K562 (cell line): ENCODE data around the gene LRRC4C. TPM values are rescaled to one million over a fixed set of nuclear protein-coding genes. Genes with fewer than 3 reads are reported as not detected.

Experiments
- ATAC-seq: fragments of 200-7000 bp; cut with Tn5 transposase; 3 replicates; pipeline ENCODE4 v1.9.1; 2020; ENCODE audit warnings: moderate library complexity
- BruUV-seq: library from RNA; stranded (reverse); fragments of 400-500 nt; replicated peaks from 2 replicates; lab custom pipeline; 2021; lab: Mats Ljungman, UMichigan
- CTCF ChIA-PET: fragments of 300-600 bp; formaldehyde crosslinking; extraction: SDS; loops from one replicate; lab custom pipeline; 2021; ENCODE audit warnings: low intra/inter-chr PET ratio; lab: Yijun Ruan, JAX
- POLR2A ChIA-PET: fragments of 300-600, 350-650 bp; sonication (Branson Sonifier 250); formaldehyde crosslinking; extraction: SDS; loops from one replicate; lab custom pipeline; 2021; ENCODE audit warnings: antibody characterized with exemption, inconsistent platforms; lab: Yijun Ruan, JAX
- DNase-seq, 4 experiments: peaks; one replicate each; pipeline versions ENCODE4 v3.0.0 to v3.0.0-alpha.2; 2011 to 2018; ENCODE audit warnings: low spot score in 3 of 4, mixed read lengths in 3 of 4; ENCODE audit errors: extremely low read depth in 1 of 4
- FAIRE-seq: peaks from 2 replicates; lab custom pipeline; 2011; peaks lifted over from hg19 to GRCh38; lab: Jason Lieb, UNC
- H2AFZ ChIP-seq: 2 replicates; pipeline ENCODE4 v1.6.0; 2011; ENCODE audit warnings: low read depth, low read length, control low read depth, inconsistent platforms
- H3K27ac ChIP-seq: fragments of 200-600 bp; 3 replicates; pipeline ENCODE4 v1.8.0; 2011; ENCODE audit warnings: low read depth, mild to moderate bottlenecking, control low read depth, inconsistent platforms, low read length, moderate library complexity, mixed read lengths; ENCODE audit errors: extremely low read depth
- H3K27me3 ChIP-seq, 2 experiments: fragments of 300-600 bp in 1 of 2; 2 replicates in 1 of 2; 3 replicates in 1 of 2; pipeline versions ENCODE4 v1.6.0 to v1.8.0; 2011; ENCODE audit warnings: inconsistent platforms in 2 of 2, low read length in 2 of 2, mild to moderate bottlenecking in 1 of 2, mixed read lengths in 1 of 2, moderate library complexity in 1 of 2; ENCODE audit not compliant: control insufficient read depth in 2 of 2, insufficient read depth in 2 of 2
- H3K36me3 ChIP-seq: fragments of 300-600 bp; 3 replicates; pipeline ENCODE4 v1.8.0; 2011; ENCODE audit warnings: mild to moderate bottlenecking, low read length, inconsistent platforms; ENCODE audit not compliant: control insufficient read depth, insufficient read depth
- H3K4me1 ChIP-seq, 2 experiments: fragments of 200-600 bp in 1 of 2; replicated peaks in 1 of 2; 2 replicates in 1 of 2; 3 replicates in 1 of 2; pipeline versions ENCODE4 v1.5.1 to v1.8.0; 2011; ENCODE audit warnings: inconsistent platforms in 2 of 2, low read length in 2 of 2, mild to moderate bottlenecking in 1 of 2, mixed read lengths in 1 of 2, moderate library complexity in 1 of 2; ENCODE audit not compliant: control insufficient read depth in 2 of 2, insufficient read depth in 2 of 2
- H3K4me2 ChIP-seq: 2 replicates; pipeline ENCODE4 v1.6.1; 2011; ENCODE audit warnings: low read length, control low read depth, inconsistent platforms, mixed read lengths; ENCODE audit not compliant: insufficient read depth
- H3K4me3 ChIP-seq: fragments of 200-600 bp; sonication (generic), shearing (Covaris generic); 2 replicates; pipeline ENCODE4 v1.5.1; 2016; ENCODE audit warnings: control low read depth, inconsistent platforms
- H3K79me2 ChIP-seq: fragments of 200-600 bp; 3 replicates; pipeline ENCODE4 v1.8.0; 2011; ENCODE audit warnings: low read length, inconsistent platforms; ENCODE audit not compliant: control insufficient read depth, insufficient read depth
- H3K9ac ChIP-seq, 2 experiments: 2 replicates each; pipeline versions ENCODE4 v1.6.0 to v1.6.1; 2011; ENCODE audit warnings: low read depth in 2 of 2, low read length in 2 of 2, control low read depth in 1 of 2, inconsistent platforms in 1 of 2, mild to moderate bottlenecking in 1 of 2, mixed read lengths in 1 of 2; ENCODE audit not compliant: insufficient read depth in 1 of 2
- H3K9me1 ChIP-seq: one replicate; pipeline ENCODE4 v1.6.0; 2011; ENCODE audit warnings: inconsistent platforms, mild to moderate bottlenecking, low read length, moderate library complexity; ENCODE audit not compliant: control insufficient read depth, insufficient read depth
- H3K9me3 ChIP-seq: replicated peaks from 2 replicates; pipeline ENCODE4 v1.5.1; 2011; ENCODE audit warnings: low read depth, low read length, inconsistent platforms; ENCODE audit not compliant: control insufficient read depth, insufficient read depth
- H4K20me1 ChIP-seq: replicated peaks from 2 replicates; pipeline ENCODE4 v1.6.1; 2011; ENCODE audit warnings: low read length, inconsistent platforms, mixed read lengths; ENCODE audit not compliant: control insufficient read depth, insufficient read depth
- GABPB1 ChIP-seq: sonication (generic); formaldehyde crosslinking; IDR thresholded peaks from 2 replicates; pipeline ENCODE4 v1.8.0; 2022; ENCODE audit warnings: mild to moderate bottlenecking, missing genetic modification reagents
- HNRNPK ChIP-seq: fragments of 200-400 bp; formaldehyde crosslinking; IDR thresholded peaks from one replicate; pipeline ENCODE4 v1.6.1; 2018; ENCODE audit warnings: mild to moderate bottlenecking, low read depth, low read length; ENCODE audit not compliant: poor library complexity, severe bottlenecking
- MIER1 ChIP-seq: fragments of 450-650 bp; IDR thresholded peaks from 2 replicates; pipeline ENCODE4 v1.6.1; 2016; ENCODE audit warnings: antibody characterized with exemption, mild to moderate bottlenecking, low read depth
- RBM39 ChIP-seq: fragments of 200-400 bp; formaldehyde crosslinking; optimal IDR thresholded peaks from 2 replicates; pipeline ENCODE3; 2018; ENCODE audit warnings: low read depth, low read length
- SAFB2 ChIP-seq: fragments of 200-400 bp; formaldehyde crosslinking; IDR thresholded peaks from 2 replicates; pipeline ENCODE4 v1.6.1; 2018; ENCODE audit warnings: borderline replicate concordance, low read length, low read depth, moderate library complexity; ENCODE audit not compliant: severe bottlenecking
- TCF3 ChIP-seq: sonication (generic); formaldehyde crosslinking; IDR thresholded peaks from 2 replicates; pipeline ENCODE4 v1.4.0; 2020; ENCODE audit warnings: mild to moderate bottlenecking, missing genetic modification reagents
- ZNF311 ChIP-seq: fragments of 250-450 bp; sonication (Bioruptor Pico); IDR thresholded peaks from 2 replicates; pipeline ENCODE4 v1.4.0; 2020; ENCODE audit warnings: mild to moderate bottlenecking, moderate library complexity
- WGBS: fragments of 100-300 bp; shearing (Covaris generic); methylation state at CpG from one replicate; pipeline ENCODE4 v1.1.6; 2016; ENCODE audit warnings: low coverage, mixed read lengths; ENCODE audit not compliant: insufficient coverage; ENCODE audit errors: missing lambda C conversion rate; 5-methylcytosine and 5-hydroxymethylcytosine counted together
- in situ Hi-C: fragments of 300-500 bp; cut with MboI; formaldehyde crosslinking; loops from 4 replicates; pipeline ENCODE4 v1.15.0; 2018; ENCODE audit warnings: inconsistent platforms, mixed read lengths
- intact Hi-C: fragments of 100-400 bp; cut with micrococcal nuclease; formaldehyde crosslinking; loops from 2 replicates; pipeline ENCODE4 v1.14.2; 2022
- polyA plus RNA-seq, 8 experiments: library from polyadenylated mRNA; depleted of rRNA in 4 of 8; stranded (reverse) in 5 of 8; unstranded in 3 of 8; fragments of >200 nt; fragmentation: Nextera tagmentation in 2 of 8; fragmentation: Illumina TruSeq in 1 of 8; extraction: Ambion mirVana in 2 of 8; extraction: Trizol in 1 of 8; gene quantifications; 2 replicates each; pipeline versions ENCODE4 v1.2.1 to v1.2.3, GENCODE V29; 2011 to 2014; ENCODE audit warnings: inconsistent platforms in 1 of 8, missing spikeins in 1 of 8
- total RNA-seq, 7 experiments: library from RNA; depleted of rRNA in 6 of 7; stranded (reverse); fragments of >200 nt in 6 of 7; fragmentation: Illumina TruSeq in 2 of 7; extraction: Trizol in 2 of 7; gene quantifications; 2 replicates each; pipeline versions ENCODE4 v1.2.1 to v1.2.3, GENCODE V29; 2011 to 2021; ENCODE audit warnings: low replicate concordance in 1 of 7
- TF ChIP-seq, protein P1 (sequence below): fragments of 200-800 bp; sonication (Bioruptor generic); IDR thresholded peaks from 2 replicates; pipeline ENCODE4 v1.6.1; 2016; ENCODE audit warnings: missing genetic modification characterization, missing compliant biosample characterization

The LRRC4C gene
- total and polyA plus RNA-seq, 9 of the 15 experiments (the other 6 are each of a cell fraction or from before 2014, with no cell fraction given), result not detected

DNA sequence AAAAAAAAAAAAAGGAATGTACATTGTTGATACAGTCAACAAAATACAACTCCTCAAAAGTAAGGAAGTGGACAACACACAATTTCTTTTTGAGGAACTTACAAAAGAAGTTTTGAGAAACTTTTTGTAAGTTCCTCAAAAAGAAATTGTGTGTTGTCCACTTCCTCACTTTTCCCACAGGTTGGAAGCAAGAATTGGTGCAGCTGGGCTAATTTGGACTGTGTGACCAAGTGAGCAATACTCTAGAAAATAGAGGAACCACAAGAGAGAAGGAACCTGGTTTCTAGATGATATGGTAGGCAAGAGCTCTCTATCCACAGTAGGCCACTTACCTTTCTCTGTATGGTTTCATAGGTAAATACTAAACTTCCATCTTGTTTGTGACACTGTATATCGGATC lies 1053.8 kb downstream of the LRRC4C start (continued):
- TF ChIP-seq GABPB1 (CRISPR knock-in tag), result no peak

DNA sequence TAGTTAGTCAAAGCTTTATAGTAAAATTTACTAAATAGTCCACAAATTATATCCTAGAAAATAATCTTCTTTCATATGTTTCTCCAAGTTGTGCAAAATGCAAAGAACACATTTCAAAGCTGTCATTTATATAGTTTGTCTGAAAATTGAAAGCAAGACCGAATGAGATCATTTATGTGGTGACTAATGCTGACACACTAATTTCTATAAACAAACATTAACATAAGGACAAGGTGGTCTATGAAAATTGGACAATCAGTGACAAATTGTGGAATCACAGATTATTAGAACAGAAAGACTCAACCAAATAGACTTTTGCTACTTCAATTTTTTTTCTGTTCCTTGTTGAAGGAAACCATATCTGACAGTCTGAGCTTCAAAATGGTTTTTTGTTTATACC lies 1056.1 kb downstream of the LRRC4C start:
- Histone ChIP-seq H3K27me3 (no peaks in the 10 kb centered on the region), H2AFZ (no peak overlapping the region), H3K79me2 (no peaks in the 10 kb centered on the region), H3K9me3 (no peaks in the 10 kb centered on the region), H4K20me1 (no peaks in the 10 kb centered on the region), H3K4me1 (no peaks in the 10 kb centered on the region), H3K36me3 (no peaks in the 10 kb centered on the region), H3K9ac (no peak overlapping the region), H3K4me2 (no peak overlapping the region), H3K27ac (no peak overlapping the region), H3K4me3 (no peak overlapping the region), H3K9me1 (no peaks in the 10 kb centered on the region)
- BruUV-seq, result no TSS peak
- no peak for FAIRE-seq
- in situ Hi-C loops, result no loop called here
- no peak for TF ChIP-seq RBM39
- no peak for TF ChIP-seq SAFB2
- TF ChIP-seq, protein P1, sequence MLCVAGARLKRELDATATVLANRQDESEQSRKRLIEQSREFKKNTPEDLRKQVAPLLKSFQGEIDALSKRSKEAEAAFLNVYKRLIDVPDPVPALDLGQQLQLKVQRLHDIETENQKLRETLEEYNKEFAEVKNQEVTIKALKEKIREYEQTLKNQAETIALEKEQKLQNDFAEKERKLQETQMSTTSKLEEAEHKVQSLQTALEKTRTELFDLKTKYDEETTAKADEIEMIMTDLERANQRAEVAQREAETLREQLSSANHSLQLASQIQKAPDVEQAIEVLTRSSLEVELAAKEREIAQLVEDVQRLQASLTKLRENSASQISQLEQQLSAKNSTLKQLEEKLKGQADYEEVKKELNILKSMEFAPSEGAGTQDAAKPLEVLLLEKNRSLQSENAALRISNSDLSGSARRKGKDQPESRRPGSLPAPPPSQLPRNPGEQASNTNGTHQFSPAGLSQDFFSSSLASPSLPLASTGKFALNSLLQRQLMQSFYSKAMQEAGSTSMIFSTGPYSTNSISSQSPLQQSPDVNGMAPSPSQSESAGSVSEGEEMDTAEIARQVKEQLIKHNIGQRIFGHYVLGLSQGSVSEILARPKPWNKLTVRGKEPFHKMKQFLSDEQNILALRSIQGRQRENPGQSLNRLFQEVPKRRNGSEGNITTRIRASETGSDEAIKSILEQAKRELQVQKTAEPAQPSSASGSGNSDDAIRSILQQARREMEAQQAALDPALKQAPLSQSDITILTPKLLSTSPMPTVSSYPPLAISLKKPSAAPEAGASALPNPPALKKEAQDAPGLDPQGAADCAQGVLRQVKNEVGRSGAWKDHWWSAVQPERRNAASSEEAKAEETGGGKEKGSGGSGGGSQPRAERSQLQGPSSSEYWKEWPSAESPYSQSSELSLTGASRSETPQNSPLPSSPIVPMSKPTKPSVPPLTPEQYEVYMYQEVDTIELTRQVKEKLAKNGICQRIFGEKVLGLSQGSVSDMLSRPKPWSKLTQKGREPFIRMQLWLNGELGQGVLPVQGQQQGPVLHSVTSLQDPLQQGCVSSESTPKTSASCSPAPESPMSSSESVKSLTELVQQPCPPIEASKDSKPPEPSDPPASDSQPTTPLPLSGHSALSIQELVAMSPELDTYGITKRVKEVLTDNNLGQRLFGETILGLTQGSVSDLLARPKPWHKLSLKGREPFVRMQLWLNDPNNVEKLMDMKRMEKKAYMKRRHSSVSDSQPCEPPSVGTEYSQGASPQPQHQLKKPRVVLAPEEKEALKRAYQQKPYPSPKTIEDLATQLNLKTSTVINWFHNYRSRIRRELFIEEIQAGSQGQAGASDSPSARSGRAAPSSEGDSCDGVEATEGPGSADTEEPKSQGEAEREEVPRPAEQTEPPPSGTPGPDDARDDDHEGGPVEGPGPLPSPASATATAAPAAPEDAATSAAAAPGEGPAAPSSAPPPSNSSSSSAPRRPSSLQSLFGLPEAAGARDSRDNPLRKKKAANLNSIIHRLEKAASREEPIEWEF, result no peak
- no peak for TF ChIP-seq HNRNPK
- TF ChIP-seq TCF3 (CRISPR knock-in tag), result no peak
- no peak for TF ChIP-seq ZNF311 (CRISPR knock-in tag)
- no peak for TF ChIP-seq MIER1
- DNase-seq, result no peak
- ChIA-PET POLR2A (no interaction called here), CTCF (no interaction called here)
- WGBS, result 0% methylated on average over 1 of the region's 1 CpG
- no peak for ATAC-seq
- intact Hi-C loops, result no loop called here
